A549 treated with CORT108297 at 1 μM for 4 hours (cell line): ENCODE measurements around the gene OR2A25. TPM values are rescaled to one million over a fixed set of nuclear protein-coding genes. Genes with fewer than 3 reads are reported as not detected.

Experiments
- total RNA-seq: library from RNA; stranded (reverse); fragments of 200-300 nt; extraction: Qiagen RNA extraction; gene quantifications from 5 replicates; pipeline ENCODE4 v1.2.3, GENCODE V29; 2022

OR2A25 gene
- not detected in 5 replicates for total RNA-seq

GRCh38 chr7:144069511-144069910, at the start of gene OR2A25:
TSS of gene OR2A25 (plus strand) at chr7:144069811. CDS start at chr7:144074220, 4,409 bp downstream.

GRCh38 chr7:144048648-144049047, 21.0 kb upstream of the OR2A25 start, which contains the start of gene OR2A5:
TSS of gene OR2A5 (plus strand) at chr7:144048948. CDS start at chr7:144050402, 1,454 bp downstream.

GRCh38 chr7:144085978-144086377, 16.4 kb downstream of the OR2A25 start, which contains the start of gene OR2A12:
TSS of gene OR2A12 (plus strand) at chr7:144086278. CDS start at chr7:144095108, 8,830 bp downstream.

GRCh38 chr7:144109283-144109682, 39.7 kb downstream of the OR2A25 start, which contains the start of gene OR2A2:
TSS of gene OR2A2 (plus strand) at chr7:144109583. CDS start at chr7:144109583, 0 bp downstream.

GRCh38 chr7:144122876-144123275, 53.3 kb downstream of the OR2A25 start, which contains the start of gene OR2A14:
TSS of gene OR2A14 (plus strand) at chr7:144123176. CDS start at chr7:144129113, 5,937 bp downstream.

Other genes with a start within 250 kb of the OR2A25 start
- gene TCAF1, start 167.6 kb upstream of the OR2A25 start, total RNA-seq: 14.1 to 21.5 TPM (median 18.5 TPM) in 5 replicates
- gene OR2F2, start 134.6 kb upstream of the OR2A25 start, total RNA-seq: not detected in 5 replicates
- not detected in 5 replicates for gene OR2F1, start 115.0 kb upstream of the OR2A25 start, total RNA-seq
- not detected in 5 replicates for gene OR6B1, start 69.5 kb upstream of the OR2A25 start, total RNA-seq
- not detected in 5 replicates for gene OR2A5, start 20.9 kb upstream of the OR2A25 start, total RNA-seq
- not detected in 5 replicates for gene OR2A12, start 16.5 kb downstream of the OR2A25 start, total RNA-seq
- not detected in 5 replicates for gene OR2A2, start 39.8 kb downstream of the OR2A25 start, total RNA-seq
- gene OR2A14, start 53.4 kb downstream of the OR2A25 start, total RNA-seq: not detected in 5 replicates
- gene CTAGE4, start 113.7 kb downstream of the OR2A25 start, total RNA-seq: not detected in 5 replicates
- gene ARHGEF35, start 126.0 kb downstream of the OR2A25 start, total RNA-seq: 0.20 to 0.42 TPM (median 0.28 TPM) in 5 replicates
- not detected in 5 replicates for gene OR2A42, start 169.8 kb downstream of the OR2A25 start, total RNA-seq
- not detected in 5 replicates for gene OR2A7, start 195.0 kb downstream of the OR2A25 start, total RNA-seq
- 0.03 TPM in 1 of 5 replicates, not detected in the others for gene CTAGE8, start 199.5 kb downstream of the OR2A25 start, total RNA-seq
- gene OR2A1, start 242.6 kb downstream of the OR2A25 start, total RNA-seq: not detected in 5 replicates